HUES48 (cell line): ENCODE data around the gene GTF2F1.
"Not testable (repeated sequence)": the region's sequence is repeated elsewhere in the genome, so short reads cannot be mapped to it uniquely, and the experiment has no call there.

Experiments
- H3K27ac ChIP-seq: one replicate; pipeline ENCODE4 v1.7.0; 2013; ENCODE audit warnings: low read depth, low read length, inconsistent platforms
- H3K27me3 ChIP-seq: 2 replicates; pipeline ENCODE4 v1.6.1; 2013; ENCODE audit warnings: mild to moderate bottlenecking, low read length; ENCODE audit not compliant: control insufficient read depth, insufficient read depth
- H3K36me3 ChIP-seq: 2 replicates; pipeline ENCODE4 v1.6.1; 2013; ENCODE audit warnings: low read length; ENCODE audit not compliant: control insufficient read depth, insufficient read depth
- H3K4me1 ChIP-seq: 2 replicates; pipeline ENCODE4 v1.6.1; 2013; ENCODE audit warnings: mild to moderate bottlenecking, low read length; ENCODE audit not compliant: control insufficient read depth, insufficient read depth
- H3K4me3 ChIP-seq: 2 replicates; pipeline ENCODE4 v1.5.1; 2013; ENCODE audit warnings: mild to moderate bottlenecking, low read depth, low read length
- H3K9ac ChIP-seq: 2 replicates; pipeline ENCODE4 v1.6.1; 2013; ENCODE audit warnings: mild to moderate bottlenecking, low read depth, low read length, moderate library complexity
- H3K9me3 ChIP-seq: 2 replicates; pipeline ENCODE4 v1.6.1; 2013; ENCODE audit warnings: low read length; ENCODE audit not compliant: control insufficient read depth, insufficient read depth

The GTF2F1 gene

GRCh38 chr19:6393074-6393982, at the start of gene GTF2F1:
Gene GTF2F1, minus strand, starts transcription at chr19:6393164. Its CDS starts 169 bp downstream, at chr19:6392995.
- Histone ChIP-seq H3K9ac (peak within 1 kb of the TSS; percentile 68), H3K9me3 (no peaks in the 10 kb centered on the region), H3K27ac (peak within 1 kb of the TSS; percentile 98), H3K4me1 (peaks cover 6% of the 10 kb centered on the region), H3K27me3 (no peaks in the 10 kb centered on the region), H3K36me3 (peaks cover 29% of the 10 kb centered on the region), H3K4me3 (peak within 1 kb of the TSS; percentile 92)

GRCh38 chr19:6442087-6442688, 49.2 kb upstream of the GTF2F1 start:
- Histone ChIP-seq H3K36me3 (no peaks in the 10 kb centered on the region), H3K27ac (no peak overlapping the region), H3K27me3 (no peaks in the 10 kb centered on the region), H3K4me3 (no peak overlapping the region), H3K4me1 (no peaks in the 10 kb centered on the region), H3K9me3 (no peaks in the 10 kb centered on the region), H3K9ac (no peak overlapping the region)

- H3K36me3 ChIP-seq = no peaks in the 10 kb centered on the region
- H3K4me3 ChIP-seq = no peak overlapping the region
- H3K27ac ChIP-seq = no peak overlapping the region
- H3K9ac ChIP-seq = no peak overlapping the region
- H3K4me1 ChIP-seq = no peaks in the 10 kb centered on the region
- H3K27me3 ChIP-seq = no peaks in the 10 kb centered on the region
- H3K9me3 ChIP-seq = no peaks in the 10 kb centered on the region
Observed at GRCh38 chr19:6440905-6441304, 47.9 kb upstream of the GTF2F1 start.

GRCh38 chr19:6439743-6440142, 46.8 kb upstream of the GTF2F1 start:
- H3K36me3 ChIP-seq = no peaks in the 10 kb centered on the region
- H3K9me3 ChIP-seq = no peaks in the 10 kb centered on the region
- H3K4me1 ChIP-seq = no peaks in the 10 kb centered on the region
- H3K4me3 ChIP-seq = no peak overlapping the region
- H3K27ac ChIP-seq = no peak overlapping the region
- H3K9ac ChIP-seq = no peak overlapping the region
- no peaks in the 10 kb centered on the region for H3K27me3 ChIP-seq

- no peak within 1 kb of the TSS for H3K4me3 ChIP-seq
- H3K27me3 ChIP-seq = peaks cover 4% of the 10 kb centered on the region
- H3K36me3 ChIP-seq = no peaks in the 10 kb centered on the region
- H3K4me1 ChIP-seq = no peaks in the 10 kb centered on the region
- no peak within 1 kb of the TSS for H3K9ac ChIP-seq
- H3K9me3 ChIP-seq = no peaks in the 10 kb centered on the region
- no peak within 1 kb of the TSS for H3K27ac ChIP-seq
Observed at GRCh38 chr19:6433663-6434062, 40.7 kb upstream of the GTF2F1 start, which contains the start of gene SLC25A41. Gene SLC25A41, minus strand, starts transcription at chr19:6433763. Its CDS starts 70 bp downstream, at chr19:6433693.

- Histone ChIP-seq H3K36me3 (no peaks in the 10 kb centered on the region), H3K9me3 (no peaks in the 10 kb centered on the region), H3K27ac (no peak overlapping the region), H3K27me3 (peaks cover 4% of the 10 kb centered on the region), H3K9ac (no peak overlapping the region), H3K4me3 (no peak overlapping the region), H3K4me1 (no peaks in the 10 kb centered on the region)
Observed at GRCh38 chr19:6433165-6433564, 40.2 kb upstream of the GTF2F1 start.

GRCh38 chr19:6431891-6432290, 38.9 kb upstream of the GTF2F1 start:
- no peaks in the 10 kb centered on the region for H3K9me3 ChIP-seq
- H3K27me3 ChIP-seq = peaks cover 4% of the 10 kb centered on the region
- H3K9ac ChIP-seq = no peak overlapping the region
- H3K4me3 ChIP-seq = no peak overlapping the region
- no peak overlapping the region for H3K27ac ChIP-seq
- H3K4me1 ChIP-seq = no peaks in the 10 kb centered on the region
- H3K36me3 ChIP-seq = no peaks in the 10 kb centered on the region

GRCh38 chr19:6429419-6430221, 36.7 kb upstream of the GTF2F1 start:
- H3K27ac ChIP-seq = no peak overlapping the region
- peaks cover 4% of the 10 kb centered on the region; the same call in 1 of the 2 replicates for H3K9me3 ChIP-seq
- H3K36me3 ChIP-seq = no peaks in the 10 kb centered on the region
- H3K4me3 ChIP-seq = no peak overlapping the region
- H3K4me1 ChIP-seq = no peaks in the 10 kb centered on the region
- H3K27me3 ChIP-seq = peaks cover 4% of the 10 kb centered on the region
- no peak overlapping the region for H3K9ac ChIP-seq

- not testable (repeated sequence) for H3K27me3 ChIP-seq, H3K9ac ChIP-seq, H3K27ac ChIP-seq, H3K36me3 ChIP-seq, H3K4me1 ChIP-seq, H3K4me3 ChIP-seq, H3K9me3 ChIP-seq
Observed at GRCh38 chr19:6428692-6429418, 35.9 kb upstream of the GTF2F1 start.

- peaks cover 4% of the 10 kb centered on the region; the same call in 1 of the 2 replicates for H3K9me3 ChIP-seq
- no peak overlapping the region for H3K4me3 ChIP-seq
- no peak overlapping the region for H3K27ac ChIP-seq
- H3K4me1 ChIP-seq = no peaks in the 10 kb centered on the region
- peaks cover 4% of the 10 kb centered on the region for H3K27me3 ChIP-seq
- H3K36me3 ChIP-seq = peaks cover 8% of the 10 kb centered on the region
- no peak overlapping the region for H3K9ac ChIP-seq
Observed at GRCh38 chr19:6427131-6427530, 34.2 kb upstream of the GTF2F1 start.
